ENCODE results near the gene BEST2.

GRCh38 chr19:12703046-12703445 is 48.5 kb upstream of the BEST2 start:
- TF ChIP-seq CTCF (IDR thresholded peaks at IDR 0.05; ENCODE audit: low read length) (no peak), EZH2 (optimal IDR thresholded peaks at IDR 0.05; ENCODE audit: low read depth, low read length) (no peak)

Data from MM.1S (cell line).